ENCODE results near the gene DGUOK. TPM values are rescaled to one million over a fixed set of nuclear protein-coding genes. Genes with fewer than 3 reads are reported as not detected.

Gene DGUOK
- total RNA-seq, 1 donor from 2014 or later, result 52.3 TPM

DNA sequence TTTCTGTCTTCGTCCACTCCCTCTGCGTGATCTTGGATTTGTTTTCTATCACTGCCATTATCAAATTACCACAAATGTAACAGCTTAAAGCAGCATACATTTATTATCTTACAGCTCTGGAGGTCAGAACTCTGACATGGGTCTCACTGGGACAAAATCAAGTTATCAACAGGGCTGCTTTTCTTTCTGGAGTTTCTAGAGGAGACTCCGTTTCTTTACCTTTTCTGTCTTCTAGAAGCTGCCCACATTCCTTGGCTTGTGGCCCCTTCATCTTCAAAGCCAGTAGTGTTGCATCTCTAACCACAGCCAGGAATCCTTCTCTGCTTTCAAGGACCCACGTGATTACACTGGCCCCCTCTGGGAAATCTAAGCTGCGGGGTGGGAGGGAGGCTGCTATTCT is 36.1 kb downstream of the DGUOK start:
- TF ChIP-seq POLR2AphosphoS5 (IDR thresholded peaks at IDR 0.05; ENCODE audit: insufficient read depth in 1 of 2, low read depth in 1 of 2) (no peak), POLR2A (IDR thresholded peaks at IDR 0.05) (no peak)
- TF ChIP-seq, protein P1, sequence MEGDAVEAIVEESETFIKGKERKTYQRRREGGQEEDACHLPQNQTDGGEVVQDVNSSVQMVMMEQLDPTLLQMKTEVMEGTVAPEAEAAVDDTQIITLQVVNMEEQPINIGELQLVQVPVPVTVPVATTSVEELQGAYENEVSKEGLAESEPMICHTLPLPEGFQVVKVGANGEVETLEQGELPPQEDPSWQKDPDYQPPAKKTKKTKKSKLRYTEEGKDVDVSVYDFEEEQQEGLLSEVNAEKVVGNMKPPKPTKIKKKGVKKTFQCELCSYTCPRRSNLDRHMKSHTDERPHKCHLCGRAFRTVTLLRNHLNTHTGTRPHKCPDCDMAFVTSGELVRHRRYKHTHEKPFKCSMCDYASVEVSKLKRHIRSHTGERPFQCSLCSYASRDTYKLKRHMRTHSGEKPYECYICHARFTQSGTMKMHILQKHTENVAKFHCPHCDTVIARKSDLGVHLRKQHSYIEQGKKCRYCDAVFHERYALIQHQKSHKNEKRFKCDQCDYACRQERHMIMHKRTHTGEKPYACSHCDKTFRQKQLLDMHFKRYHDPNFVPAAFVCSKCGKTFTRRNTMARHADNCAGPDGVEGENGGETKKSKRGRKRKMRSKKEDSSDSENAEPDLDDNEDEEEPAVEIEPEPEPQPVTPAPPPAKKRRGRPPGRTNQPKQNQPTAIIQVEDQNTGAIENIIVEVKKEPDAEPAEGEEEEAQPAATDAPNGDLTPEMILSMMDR (IDR thresholded peaks at IDR 0.05), result no peak
- Histone ChIP-seq H3K27ac (no peak overlapping the region), H3K27me3 (no peaks in the 10 kb centered on the region), H3K36me3 (peaks cover 0 to 19% of the 10 kb centered on the region in 2 donors), H3K4me3 (no peak overlapping the region), H3K4me1 (no peaks in the 10 kb centered on the region), H3K9me3 (no peaks in the 10 kb centered on the region)
- intact Hi-C loops (cut with DNase I), result no loop called here
- no peak for DNase-seq (ENCODE audit: extremely low spot score in 2 of 2)

DNA sequence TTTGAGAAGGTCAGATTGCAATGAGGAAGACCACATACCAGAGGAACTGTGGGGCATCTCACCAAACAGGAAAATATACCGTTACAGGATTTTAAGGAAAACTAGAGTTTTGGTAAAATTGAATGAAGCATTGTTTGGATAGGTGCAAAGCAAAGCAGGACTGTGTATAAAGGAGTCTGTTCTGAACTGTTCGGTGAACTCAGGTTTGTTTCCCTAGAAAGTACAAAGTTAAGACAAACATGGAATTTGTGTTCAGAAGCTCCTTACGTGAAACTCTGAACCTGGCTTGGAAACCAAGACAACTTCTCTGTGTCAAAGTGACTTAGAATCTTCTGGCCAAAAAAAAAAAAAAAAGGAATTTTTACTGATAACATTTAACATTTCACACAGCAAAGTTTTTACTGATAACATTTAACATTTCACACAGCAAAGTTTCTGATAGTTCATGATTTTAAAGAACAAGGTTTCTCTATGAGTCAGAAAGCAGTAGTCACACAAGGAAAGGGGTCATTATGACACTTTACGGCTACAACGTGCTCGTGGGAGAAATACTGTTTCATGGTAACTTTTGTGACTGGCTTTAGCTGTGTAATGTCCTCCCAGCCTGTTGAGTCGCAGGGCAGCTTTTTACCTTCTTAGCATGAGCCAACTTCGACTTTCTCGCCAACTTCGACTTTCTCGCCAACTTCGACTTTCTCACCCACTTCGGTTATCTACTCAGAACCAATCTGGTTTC is 36.9 kb downstream of the DGUOK start:
- Histone ChIP-seq H3K4me1 (no peaks in the 10 kb centered on the region), H3K9me3 (no peaks in the 10 kb centered on the region), H3K27me3 (no peaks in the 10 kb centered on the region), H3K27ac (no peak overlapping the region), H3K36me3 (peaks cover 0 to 15% of the 10 kb centered on the region in 2 donors), H3K4me3 (no peak overlapping the region)
- intact Hi-C loops (cut with DNase I), result no loop called here
- DNase-seq (ENCODE audit: extremely low spot score in 2 of 2), result no peak
- no peak for TF ChIP-seq POLR2AphosphoS5 (IDR thresholded peaks at IDR 0.05; ENCODE audit: insufficient read depth in 1 of 2, low read depth in 1 of 2)
- TF ChIP-seq, protein P1 (IDR thresholded peaks at IDR 0.05), result no peak
- TF ChIP-seq POLR2A (IDR thresholded peaks at IDR 0.05), result no peak

DNA sequence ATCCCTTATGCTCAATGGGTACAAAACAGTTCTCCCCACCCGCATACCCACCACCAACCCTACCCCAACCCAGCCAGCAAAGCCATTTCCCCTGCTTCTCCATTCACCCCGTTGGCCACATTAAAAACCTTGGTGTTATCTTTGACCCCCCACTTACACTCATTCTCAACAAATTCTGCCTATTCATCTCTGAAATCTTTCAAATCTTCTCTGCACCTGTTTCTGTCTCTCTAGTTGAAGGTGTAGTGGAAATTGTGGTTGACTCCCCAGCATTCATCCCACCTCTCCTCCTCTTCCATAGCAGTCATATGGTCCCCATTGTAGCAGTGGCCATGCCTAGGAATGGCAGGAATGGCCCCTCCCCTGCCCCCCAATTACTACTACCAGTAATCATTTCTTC is 37.5 kb downstream of the DGUOK start:
- intact Hi-C loops (cut with DNase I), result no loop called here
- DNase-seq (ENCODE audit: extremely low spot score in 2 of 2), result no peak

DNA sequence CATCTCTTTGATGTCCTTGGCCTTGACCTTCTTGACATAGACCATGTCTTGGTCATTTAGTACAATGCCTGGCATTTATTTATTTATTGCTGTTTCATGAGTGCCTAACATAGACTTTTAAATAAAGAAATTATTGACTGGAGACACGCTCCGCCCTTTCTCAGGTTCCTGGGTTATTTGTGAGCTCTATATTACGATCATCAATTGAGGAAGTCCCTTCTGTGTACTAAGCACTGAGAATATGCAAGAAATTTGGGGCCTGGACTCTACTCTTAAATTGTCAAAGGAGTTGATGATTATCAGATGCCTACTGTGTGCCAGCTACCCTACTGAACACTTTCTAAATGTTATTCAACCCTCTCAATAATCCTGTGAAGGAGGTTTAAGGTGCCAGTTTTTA is 38.4 kb downstream of the DGUOK start:
- Histone ChIP-seq H3K27me3 (no peaks in the 10 kb centered on the region), H3K36me3 (peaks cover 0 to under 1% of the 10 kb centered on the region in 2 donors), H3K9me3 (no peaks in the 10 kb centered on the region), H3K4me1 (peaks cover 4% of the 10 kb centered on the region), H3K27ac (no peak overlapping the region), H3K4me3 (no peak overlapping the region)
- TF ChIP-seq POLR2A (IDR thresholded peaks at IDR 0.05) (no peak), POLR2AphosphoS5 (IDR thresholded peaks at IDR 0.05; ENCODE audit: insufficient read depth in 1 of 2, low read depth in 1 of 2) (no peak)
- TF ChIP-seq, protein P1 (IDR thresholded peaks at IDR 0.05), result no peak
- DNase-seq (ENCODE audit: extremely low spot score in 2 of 2), result no peak
- intact Hi-C loops (cut with DNase I), result no loop called here

More for the DNA sequence above, 37.5 kb downstream of the DGUOK start:
- Histone ChIP-seq H3K27me3 (no peaks in the 10 kb centered on the region), H3K4me3 (no peak overlapping the region), H3K36me3 (peaks cover 0 to 8% of the 10 kb centered on the region in 2 donors), H3K9me3 (no peaks in the 10 kb centered on the region), H3K27ac (no peak overlapping the region), H3K4me1 (no peaks in the 10 kb centered on the region)
- TF ChIP-seq POLR2AphosphoS5 (IDR thresholded peaks at IDR 0.05; ENCODE audit: insufficient read depth in 1 of 2, low read depth in 1 of 2) (no peak), POLR2A (IDR thresholded peaks at IDR 0.05) (no peak)

DNA sequence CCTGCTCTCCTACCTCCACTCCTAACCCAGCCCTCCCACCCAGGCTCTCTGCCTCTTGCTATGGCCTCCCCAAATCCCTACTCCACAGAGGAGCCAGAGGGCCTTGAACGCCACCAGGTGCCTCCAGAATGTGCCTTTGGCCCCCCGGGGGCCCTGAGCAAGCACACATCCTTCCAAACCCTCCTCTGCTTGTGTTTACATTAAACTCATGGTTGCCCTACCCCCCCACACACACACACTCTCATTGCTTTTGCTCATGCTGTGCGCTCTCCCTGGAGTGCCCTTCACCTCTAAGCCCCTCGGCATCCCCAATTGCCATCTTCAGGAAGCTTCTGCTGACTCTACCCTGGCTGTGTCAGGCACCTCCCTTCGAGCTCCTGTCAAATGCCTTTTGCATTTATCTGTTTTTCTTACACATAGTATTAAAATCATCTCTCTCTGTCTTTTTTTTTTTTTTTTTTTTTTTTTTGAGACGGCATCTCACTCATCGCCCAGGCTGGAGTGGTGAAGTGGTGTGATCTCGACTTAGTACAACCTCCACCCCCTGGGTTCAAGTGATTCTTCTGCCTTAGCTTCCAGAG is 41.8 kb downstream of the DGUOK start:
- Histone ChIP-seq H3K36me3 (no peaks in the 10 kb centered on the region), H3K27ac (no peak overlapping the region), H3K4me1 (peaks cover 23% of the 10 kb centered on the region), H3K27me3 (no peaks in the 10 kb centered on the region), H3K9me3 (no peaks in the 10 kb centered on the region), H3K4me3 (no peak overlapping the region)
- DNase-seq (ENCODE audit: extremely low spot score in 2 of 2), result no peak
- TF ChIP-seq POLR2AphosphoS5 (IDR thresholded peaks at IDR 0.05; ENCODE audit: insufficient read depth in 1 of 2, low read depth in 1 of 2), result no peak
- intact Hi-C loops (cut with DNase I), result no loop called here

- intact Hi-C loops (cut with DNase I), result no loop called here
- no peaks in the 10 kb centered on the region for H3K9me3 ChIP-seq
- H3K27ac ChIP-seq, result no peak overlapping the region
- H3K4me3 ChIP-seq, result no peak overlapping the region
- H3K36me3 ChIP-seq, result no peaks in the 10 kb centered on the region
- no peaks in the 10 kb centered on the region for H3K27me3 ChIP-seq
- peaks cover 23% of the 10 kb centered on the region for H3K4me1 ChIP-seq
- DNase-seq (ENCODE audit: extremely low spot score in 2 of 2), result no peak
- no peak for TF ChIP-seq POLR2AphosphoS5 (IDR thresholded peaks at IDR 0.05; ENCODE audit: insufficient read depth in 1 of 2, low read depth in 1 of 2)
- TF ChIP-seq, protein P1 (IDR thresholded peaks at IDR 0.05), result no peak
- no peak for TF ChIP-seq POLR2A (IDR thresholded peaks at IDR 0.05)
Observed at GRCh38 chr2:73969356-73969755, 42.7 kb downstream of the DGUOK start.
